DND-41 (cell line): Measurements from ENCODE around the gene ANKRD55.

ENCODE experiments used
- ATAC-seq: fragments of 200-7000 bp; cut with Tn5 transposase; 3 replicates; pipeline ENCODE4 v1.9.1; 2021; ENCODE audit warnings: low read depth; ENCODE audit not compliant: insufficient read depth
- DNase-seq: peaks from one replicate; pipeline ENCODE4 v3.0.0-alpha.2; 2020
- H2AFZ ChIP-seq: 2 replicates; pipeline ENCODE4 v1.6.0; 2012; ENCODE audit warnings: low read depth, low read length
- H3K27ac ChIP-seq: 2 replicates; pipeline ENCODE4 v1.5.1; 2012; ENCODE audit warnings: low read length, inconsistent platforms
- H3K27me3 ChIP-seq: fragments of 200-600 bp; sonication (generic); 2 replicates; pipeline ENCODE4 v1.6.0; 2012; ENCODE audit warnings: low read length, mild to moderate bottlenecking, inconsistent platforms; ENCODE audit not compliant: insufficient read depth, poor library complexity
- H3K36me3 ChIP-seq: 2 replicates; pipeline ENCODE4 v1.5.1; 2012; ENCODE audit warnings: low read length, inconsistent platforms; ENCODE audit not compliant: insufficient read depth
- H3K4me1 ChIP-seq: 2 replicates; pipeline ENCODE4 v1.5.1; 2012; ENCODE audit warnings: mild to moderate bottlenecking, low read length; ENCODE audit not compliant: insufficient read depth
- H3K4me2 ChIP-seq: 2 replicates; pipeline ENCODE4 v1.6.0; 2012; ENCODE audit warnings: mild to moderate bottlenecking, moderate library complexity, low read length, inconsistent platforms; ENCODE audit not compliant: insufficient read depth
- H3K4me3 ChIP-seq, 2 experiments: fragments of 200-600 bp in 1 of 2; shearing (Covaris generic) in 1 of 2; 2 replicates each; pipeline ENCODE4 v1.5.1; 2012 to 2016; ENCODE audit warnings: inconsistent platforms in 2 of 2, low read length in 2 of 2, mild to moderate bottlenecking in 2 of 2, low read depth in 1 of 2, moderate library complexity in 1 of 2
- H3K79me2 ChIP-seq: 2 replicates; pipeline ENCODE4 v1.6.0; 2012; ENCODE audit warnings: low read length, inconsistent platforms; ENCODE audit not compliant: insufficient read depth
- H3K9ac ChIP-seq: 2 replicates; pipeline ENCODE4 v1.6.0; 2012; ENCODE audit warnings: low read depth, mild to moderate bottlenecking, inconsistent platforms, low read length, moderate library complexity
- H3K9me3 ChIP-seq: 2 replicates; pipeline ENCODE4 v1.5.1; 2012; ENCODE audit warnings: low read length, moderate library complexity, mild to moderate bottlenecking, inconsistent platforms; ENCODE audit not compliant: insufficient read depth, severe bottlenecking
- H4K20me1 ChIP-seq: 2 replicates; pipeline ENCODE4 v1.6.0; 2012; ENCODE audit warnings: low read length; ENCODE audit not compliant: insufficient read depth
- CTCF ChIP-seq: IDR thresholded peaks from 2 replicates; pipeline ENCODE4 v1.5.1; 2012; ENCODE audit warnings: borderline replicate concordance, low read length, moderate library complexity, mild to moderate bottlenecking; ENCODE audit not compliant: poor library complexity, severe bottlenecking; ENCODE audit errors: extremely low read depth
- EZH2 ChIP-seq: IDR thresholded peaks from 3 replicates; pipeline ENCODE4 v1.6.1; 2012; ENCODE audit warnings: borderline replicate concordance, low read depth, mild to moderate bottlenecking, moderate library complexity, low read length, inconsistent platforms; ENCODE audit not compliant: severe bottlenecking

Gene ANKRD55

GRCh38 chr5:56142614-56143372, 90.3 kb downstream of the ANKRD55 start:
- H3K9me3 ChIP-seq = no peaks in the 10 kb centered on the region
- H3K4me3 ChIP-seq = no peak overlapping the region
- no peak overlapping the region for H3K4me2 ChIP-seq
- H2AFZ ChIP-seq = no peak overlapping the region
- DNase-seq (no peak), ATAC-seq (no peak)
- H3K36me3 ChIP-seq = no peaks in the 10 kb centered on the region
- H3K9ac ChIP-seq = no peak overlapping the region
- TF ChIP-seq CTCF (no peak), EZH2 (no peak)
- H3K79me2 ChIP-seq = no peaks in the 10 kb centered on the region
- no peak overlapping the region for H3K27ac ChIP-seq
- H4K20me1 ChIP-seq = no peaks in the 10 kb centered on the region
- H3K27me3 ChIP-seq = no peaks in the 10 kb centered on the region
- peaks cover 2% of the 10 kb centered on the region for H3K4me1 ChIP-seq

GRCh38 chr5:56142233-56142613, 90.9 kb downstream of the ANKRD55 start:
- no peak for DNase-seq
- no peak overlapping the region for H2AFZ ChIP-seq
- no peak overlapping the region for H3K4me2 ChIP-seq
- no peaks in the 10 kb centered on the region for H4K20me1 ChIP-seq
- H3K27me3 ChIP-seq = no peaks in the 10 kb centered on the region
- no peak for ATAC-seq
- no peaks in the 10 kb centered on the region for H3K79me2 ChIP-seq
- H3K4me3 ChIP-seq = no peak overlapping the region
- no peak overlapping the region for H3K27ac ChIP-seq
- no peaks in the 10 kb centered on the region for H3K36me3 ChIP-seq
- no peak for TF ChIP-seq EZH2
- TF ChIP-seq CTCF = no peak
- no peaks in the 10 kb centered on the region for H3K4me1 ChIP-seq
- H3K9ac ChIP-seq = no peak overlapping the region
- no peaks in the 10 kb centered on the region for H3K9me3 ChIP-seq

DNA sequence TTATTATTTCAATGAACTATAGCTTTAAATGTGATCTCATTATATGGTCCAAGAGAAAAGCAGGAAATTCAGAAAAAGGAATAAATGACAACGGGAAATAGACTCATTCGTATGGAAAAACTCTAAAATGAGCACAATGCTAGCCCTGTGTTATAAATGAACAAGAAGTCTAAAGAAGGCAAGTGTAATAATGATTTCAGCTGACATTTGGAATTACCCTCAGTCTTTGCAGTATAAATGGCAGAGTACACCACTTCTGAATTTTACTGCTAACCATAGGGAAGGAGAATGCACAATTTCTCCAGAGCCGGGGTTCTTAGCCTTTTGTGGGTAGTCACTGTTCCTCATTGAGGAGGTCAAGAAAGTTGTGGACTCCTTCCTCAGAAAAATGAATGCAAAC, 93.1 kb downstream of the ANKRD55 start:
- Histone ChIP-seq H4K20me1 (no peaks in the 10 kb centered on the region), H3K9me3 (no peaks in the 10 kb centered on the region), H3K4me1 (no peaks in the 10 kb centered on the region), H3K9ac (no peak overlapping the region), H3K79me2 (no peaks in the 10 kb centered on the region), H3K27me3 (no peaks in the 10 kb centered on the region), H3K4me2 (no peak overlapping the region), H3K27ac (no peak overlapping the region), H2AFZ (no peak overlapping the region), H3K36me3 (no peaks in the 10 kb centered on the region), H3K4me3 (no peak overlapping the region)
- TF ChIP-seq EZH2 (no peak), CTCF (no peak)
- no peak for DNase-seq
- no peak for ATAC-seq
